K562 (cell line): ENCODE data around the gene TRMT2A. TPM values are rescaled to one million over a fixed set of nuclear protein-coding genes. Genes with fewer than 3 reads are reported as not detected.
"Not testable (repeated sequence)": the region's sequence is repeated elsewhere in the genome, so short reads cannot be mapped to it uniquely, and the experiment has no call there.

Experiments
- ATAC-seq: fragments of 200-7000 bp; cut with Tn5 transposase; 3 replicates; pipeline ENCODE4 v1.9.1; 2020; ENCODE audit warnings: moderate library complexity
- BruUV-seq: library from RNA; stranded (reverse); fragments of 400-500 nt; replicated peaks from 2 replicates; lab custom pipeline; 2021; lab: Mats Ljungman, UMichigan
- CTCF ChIA-PET: fragments of 300-600 bp; formaldehyde crosslinking; extraction: SDS; loops from one replicate; lab custom pipeline; 2021; ENCODE audit warnings: low intra/inter-chr PET ratio; lab: Yijun Ruan, JAX
- POLR2A ChIA-PET: fragments of 300-600, 350-650 bp; sonication (Branson Sonifier 250); formaldehyde crosslinking; extraction: SDS; loops from one replicate; lab custom pipeline; 2021; ENCODE audit warnings: antibody characterized with exemption, inconsistent platforms; lab: Yijun Ruan, JAX
- DNase-seq, 4 experiments: peaks; one replicate each; pipeline versions ENCODE4 v3.0.0 to v3.0.0-alpha.2; 2011 to 2018; ENCODE audit warnings: low spot score in 3 of 4, mixed read lengths in 3 of 4; ENCODE audit errors: extremely low read depth in 1 of 4
- FAIRE-seq: peaks from 2 replicates; lab custom pipeline; 2011; peaks lifted over from hg19 to GRCh38; lab: Jason Lieb, UNC
- H2AFZ ChIP-seq: 2 replicates; pipeline ENCODE4 v1.6.0; 2011; ENCODE audit warnings: low read depth, low read length, control low read depth, inconsistent platforms
- H3K27ac ChIP-seq: fragments of 200-600 bp; 3 replicates; pipeline ENCODE4 v1.8.0; 2011; ENCODE audit warnings: low read depth, mild to moderate bottlenecking, control low read depth, inconsistent platforms, low read length, moderate library complexity, mixed read lengths; ENCODE audit errors: extremely low read depth
- H3K27me3 ChIP-seq, 2 experiments: fragments of 300-600 bp in 1 of 2; 2 replicates in 1 of 2; 3 replicates in 1 of 2; pipeline versions ENCODE4 v1.6.0 to v1.8.0; 2011; ENCODE audit warnings: inconsistent platforms in 2 of 2, low read length in 2 of 2, mild to moderate bottlenecking in 1 of 2, mixed read lengths in 1 of 2, moderate library complexity in 1 of 2; ENCODE audit not compliant: control insufficient read depth in 2 of 2, insufficient read depth in 2 of 2
- H3K36me3 ChIP-seq: fragments of 300-600 bp; 3 replicates; pipeline ENCODE4 v1.8.0; 2011; ENCODE audit warnings: mild to moderate bottlenecking, low read length, inconsistent platforms; ENCODE audit not compliant: control insufficient read depth, insufficient read depth
- H3K4me1 ChIP-seq, 2 experiments: fragments of 200-600 bp in 1 of 2; replicated peaks in 1 of 2; 2 replicates in 1 of 2; 3 replicates in 1 of 2; pipeline versions ENCODE4 v1.5.1 to v1.8.0; 2011; ENCODE audit warnings: inconsistent platforms in 2 of 2, low read length in 2 of 2, mild to moderate bottlenecking in 1 of 2, mixed read lengths in 1 of 2, moderate library complexity in 1 of 2; ENCODE audit not compliant: control insufficient read depth in 2 of 2, insufficient read depth in 2 of 2
- H3K4me2 ChIP-seq: 2 replicates; pipeline ENCODE4 v1.6.1; 2011; ENCODE audit warnings: low read length, control low read depth, inconsistent platforms, mixed read lengths; ENCODE audit not compliant: insufficient read depth
- H3K4me3 ChIP-seq: fragments of 200-600 bp; sonication (generic), shearing (Covaris generic); 2 replicates; pipeline ENCODE4 v1.5.1; 2016; ENCODE audit warnings: control low read depth, inconsistent platforms
- H3K79me2 ChIP-seq: fragments of 200-600 bp; 3 replicates; pipeline ENCODE4 v1.8.0; 2011; ENCODE audit warnings: low read length, inconsistent platforms; ENCODE audit not compliant: control insufficient read depth, insufficient read depth
- H3K9ac ChIP-seq, 2 experiments: 2 replicates each; pipeline versions ENCODE4 v1.6.0 to v1.6.1; 2011; ENCODE audit warnings: low read depth in 2 of 2, low read length in 2 of 2, control low read depth in 1 of 2, inconsistent platforms in 1 of 2, mild to moderate bottlenecking in 1 of 2, mixed read lengths in 1 of 2; ENCODE audit not compliant: insufficient read depth in 1 of 2
- H3K9me1 ChIP-seq: one replicate; pipeline ENCODE4 v1.6.0; 2011; ENCODE audit warnings: inconsistent platforms, mild to moderate bottlenecking, low read length, moderate library complexity; ENCODE audit not compliant: control insufficient read depth, insufficient read depth
- H3K9me3 ChIP-seq: replicated peaks from 2 replicates; pipeline ENCODE4 v1.5.1; 2011; ENCODE audit warnings: low read depth, low read length, inconsistent platforms; ENCODE audit not compliant: control insufficient read depth, insufficient read depth
- H4K20me1 ChIP-seq: replicated peaks from 2 replicates; pipeline ENCODE4 v1.6.1; 2011; ENCODE audit warnings: low read length, inconsistent platforms, mixed read lengths; ENCODE audit not compliant: control insufficient read depth, insufficient read depth
- ARID4B ChIP-seq: sonication (generic); formaldehyde crosslinking; IDR thresholded peaks from 2 replicates; pipeline ENCODE4 v1.8.0; 2022; ENCODE audit warnings: mild to moderate bottlenecking, missing genetic modification reagents
- WGBS: fragments of 100-300 bp; shearing (Covaris generic); methylation state at CpG from one replicate; pipeline ENCODE4 v1.1.6; 2016; ENCODE audit warnings: low coverage, mixed read lengths; ENCODE audit not compliant: insufficient coverage; ENCODE audit errors: missing lambda C conversion rate; 5-methylcytosine and 5-hydroxymethylcytosine counted together
- in situ Hi-C: fragments of 300-500 bp; cut with MboI; formaldehyde crosslinking; loops from 4 replicates; pipeline ENCODE4 v1.15.0; 2018; ENCODE audit warnings: inconsistent platforms, mixed read lengths
- intact Hi-C: fragments of 100-400 bp; cut with micrococcal nuclease; formaldehyde crosslinking; loops from 2 replicates; pipeline ENCODE4 v1.14.2; 2022
- polyA plus RNA-seq, 8 experiments: library from polyadenylated mRNA; depleted of rRNA in 4 of 8; stranded (reverse) in 5 of 8; unstranded in 3 of 8; fragments of >200 nt; fragmentation: Nextera tagmentation in 2 of 8; fragmentation: Illumina TruSeq in 1 of 8; extraction: Ambion mirVana in 2 of 8; extraction: Trizol in 1 of 8; gene quantifications; 2 replicates each; pipeline versions ENCODE4 v1.2.1 to v1.2.3, GENCODE V29; 2011 to 2014; ENCODE audit warnings: inconsistent platforms in 1 of 8, missing spikeins in 1 of 8
- total RNA-seq, 7 experiments: library from RNA; depleted of rRNA in 6 of 7; stranded (reverse); fragments of >200 nt in 6 of 7; fragmentation: Illumina TruSeq in 2 of 7; extraction: Trizol in 2 of 7; gene quantifications; 2 replicates each; pipeline versions ENCODE4 v1.2.1 to v1.2.3, GENCODE V29; 2011 to 2021; ENCODE audit warnings: low replicate concordance in 1 of 7

TRMT2A gene
- total and polyA plus RNA-seq, 9 of the 15 experiments (the other 6 are each of a cell fraction or from before 2014, with no cell fraction given), result 1.6 to 265 (median 140) TPM

DNA sequence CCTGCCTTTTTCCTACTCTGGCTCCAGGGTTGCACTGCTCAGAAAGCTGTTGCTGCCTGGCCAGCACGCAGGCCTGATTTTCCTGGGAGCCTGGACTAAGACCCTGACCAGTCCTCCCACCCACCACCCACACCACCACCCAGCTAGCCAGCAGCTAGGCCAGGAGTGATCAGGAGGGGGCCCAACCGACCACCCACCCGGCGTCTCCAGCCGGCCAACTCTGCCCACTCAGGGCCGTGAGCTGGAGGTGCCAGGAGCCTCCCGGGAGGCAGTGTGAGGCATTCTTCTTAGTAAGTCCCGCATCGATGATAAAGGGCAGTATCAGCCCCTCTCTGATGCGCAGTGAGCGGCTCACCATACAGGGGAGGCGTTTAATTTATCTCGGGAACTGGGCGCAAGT is 42.5 kb upstream of the TRMT2A start:
- not testable (repeated sequence) for H3K27ac ChIP-seq, H3K9me3 ChIP-seq, H3K36me3 ChIP-seq, FAIRE-seq, BruUV-seq, H3K9me1 ChIP-seq, H3K4me3 ChIP-seq, ATAC-seq, DNase-seq, H3K79me2 ChIP-seq, H3K4me2 ChIP-seq, H2AFZ ChIP-seq
- intact Hi-C loops, result loop anchor here (5.0 to 10.0 kb wide), 2 partner anchors 33 to 255 kb away; no protein-coding TSS in a partner anchor
- WGBS, result 2% methylated on average over 10 of the region's 14 CpGs
- H3K9ac ChIP-seq, result peak overlapping the region in 1 of 2 experiments; percentile 39; a peak in 2 of 4 replicates
- 0 out of 2 replicates have a peak, but pooled peaks have one; percentile 33 for TF ChIP-seq ARID4B
- peaks cover 0 to 48% of the 10 kb centered on the region in 2 experiments; a peak in 2 of 5 replicates for H3K4me1 ChIP-seq
- CTCF ChIA-PET, result interaction anchor here (0.9 to 5.5 kb wide), 2 partner anchors 108 to 125 kb away, joined by 3 to 126 read pairs; partner anchors contain the start of gene RTN4R
- POLR2A ChIA-PET, result interaction anchor here (0.5 to 1.3 kb wide), 5 partner anchors 47 to 275 kb away, joined by 3 to 5 read pairs (median 3); no protein-coding TSS in a partner anchor
- peaks cover 17 to 50% of the 10 kb centered on the region in 2 experiments; a peak in 4 of 5 replicates for H3K27me3 ChIP-seq
- H4K20me1 ChIP-seq, result peaks cover 28% of the 10 kb centered on the region
- in situ Hi-C loops, result loop anchor here (5.0 to 25.0 kb wide), 3 partner anchors 133 to 528 kb away; no protein-coding TSS in a partner anchor
